Gastroesophageal sphincter (tissue), 3 donors: ENCODE measurements around the gene TNFAIP3.

Experiments
- EP300 ChIP-seq: sonication (generic); formaldehyde crosslinking; IDR thresholded peaks from one replicate; pipeline ENCODE4 v1.6.1; 2017; ENCODE audit warnings: antibody characterized with exemption, mild to moderate bottlenecking
- POLR2AphosphoS5 ChIP-seq: sonication (generic); formaldehyde crosslinking; IDR thresholded peaks from one replicate; pipeline ENCODE4 v1.6.1; 2017; ENCODE audit warnings: antibody characterized with exemption
- TF ChIP-seq, protein P1 (sequence below), 4 experiments: fragments of 200-600 bp in 2 of 4; fragments of 450-650 bp in 2 of 4; sonication (generic) in 1 of 4; IDR thresholded peaks; one replicate each; pipeline ENCODE4 v1.5.1; 2017 to 2019; ENCODE audit warnings: antibody characterized with exemption in 4 of 4, mild to moderate bottlenecking in 2 of 4, moderate library complexity in 2 of 4

DNA sequence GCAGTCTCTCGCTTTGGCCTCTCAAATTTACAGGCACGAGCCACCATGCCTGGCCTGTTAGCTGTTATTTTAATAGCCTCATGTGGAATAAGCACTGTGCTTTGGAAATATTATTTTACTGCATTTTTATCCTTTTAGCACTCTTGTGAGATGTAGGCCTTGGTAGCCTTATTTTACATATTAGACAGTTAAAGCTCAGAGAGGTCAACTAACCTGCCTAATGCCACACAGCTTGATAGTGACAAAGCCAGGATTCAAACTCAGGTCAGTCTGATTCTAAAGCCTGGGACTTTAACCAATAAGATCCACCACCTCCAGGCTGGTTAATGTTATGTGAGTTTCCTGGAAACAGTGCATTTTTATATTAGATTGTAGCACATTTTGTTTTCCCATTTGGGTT is 9.5 kb downstream of the TNFAIP3 start:
- TF ChIP-seq, protein P1, sequence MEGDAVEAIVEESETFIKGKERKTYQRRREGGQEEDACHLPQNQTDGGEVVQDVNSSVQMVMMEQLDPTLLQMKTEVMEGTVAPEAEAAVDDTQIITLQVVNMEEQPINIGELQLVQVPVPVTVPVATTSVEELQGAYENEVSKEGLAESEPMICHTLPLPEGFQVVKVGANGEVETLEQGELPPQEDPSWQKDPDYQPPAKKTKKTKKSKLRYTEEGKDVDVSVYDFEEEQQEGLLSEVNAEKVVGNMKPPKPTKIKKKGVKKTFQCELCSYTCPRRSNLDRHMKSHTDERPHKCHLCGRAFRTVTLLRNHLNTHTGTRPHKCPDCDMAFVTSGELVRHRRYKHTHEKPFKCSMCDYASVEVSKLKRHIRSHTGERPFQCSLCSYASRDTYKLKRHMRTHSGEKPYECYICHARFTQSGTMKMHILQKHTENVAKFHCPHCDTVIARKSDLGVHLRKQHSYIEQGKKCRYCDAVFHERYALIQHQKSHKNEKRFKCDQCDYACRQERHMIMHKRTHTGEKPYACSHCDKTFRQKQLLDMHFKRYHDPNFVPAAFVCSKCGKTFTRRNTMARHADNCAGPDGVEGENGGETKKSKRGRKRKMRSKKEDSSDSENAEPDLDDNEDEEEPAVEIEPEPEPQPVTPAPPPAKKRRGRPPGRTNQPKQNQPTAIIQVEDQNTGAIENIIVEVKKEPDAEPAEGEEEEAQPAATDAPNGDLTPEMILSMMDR (IDR thresholded peaks at IDR 0.05): no peak
- TF ChIP-seq POLR2AphosphoS5 (no peak), EP300 (no peak)
